GOT3 (cell line): ENCODE measurements around the gene NRARP.

Experiments
- DNase-seq: peaks from one replicate; lab custom pipeline; 2025; ENCODE audit warnings: mixed read lengths; lab: John Stamatoyannopoulos, UW

NRARP gene

DNA sequence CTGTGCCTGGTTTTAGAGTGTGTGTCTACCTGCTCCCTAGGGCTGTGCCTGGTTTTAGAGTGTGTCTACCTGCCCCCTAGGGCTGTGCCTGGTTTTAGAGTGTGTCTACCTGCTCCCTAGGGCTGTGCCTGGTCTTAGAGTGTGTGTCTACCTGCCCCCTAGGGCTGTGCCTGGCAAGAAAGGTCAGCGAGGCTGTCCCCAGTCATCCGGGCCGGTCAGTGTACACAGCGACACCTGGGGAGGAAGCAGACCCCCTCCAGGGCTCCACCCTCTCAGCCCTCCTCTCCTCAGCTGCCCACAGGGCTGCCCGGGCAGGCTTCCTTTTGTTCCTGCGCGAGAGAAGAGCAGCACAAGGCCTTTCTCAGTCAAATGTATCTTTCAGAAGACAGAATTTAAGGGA lies 4.1 kb downstream of the NRARP start:
- DNase-seq = no peak

DNA sequence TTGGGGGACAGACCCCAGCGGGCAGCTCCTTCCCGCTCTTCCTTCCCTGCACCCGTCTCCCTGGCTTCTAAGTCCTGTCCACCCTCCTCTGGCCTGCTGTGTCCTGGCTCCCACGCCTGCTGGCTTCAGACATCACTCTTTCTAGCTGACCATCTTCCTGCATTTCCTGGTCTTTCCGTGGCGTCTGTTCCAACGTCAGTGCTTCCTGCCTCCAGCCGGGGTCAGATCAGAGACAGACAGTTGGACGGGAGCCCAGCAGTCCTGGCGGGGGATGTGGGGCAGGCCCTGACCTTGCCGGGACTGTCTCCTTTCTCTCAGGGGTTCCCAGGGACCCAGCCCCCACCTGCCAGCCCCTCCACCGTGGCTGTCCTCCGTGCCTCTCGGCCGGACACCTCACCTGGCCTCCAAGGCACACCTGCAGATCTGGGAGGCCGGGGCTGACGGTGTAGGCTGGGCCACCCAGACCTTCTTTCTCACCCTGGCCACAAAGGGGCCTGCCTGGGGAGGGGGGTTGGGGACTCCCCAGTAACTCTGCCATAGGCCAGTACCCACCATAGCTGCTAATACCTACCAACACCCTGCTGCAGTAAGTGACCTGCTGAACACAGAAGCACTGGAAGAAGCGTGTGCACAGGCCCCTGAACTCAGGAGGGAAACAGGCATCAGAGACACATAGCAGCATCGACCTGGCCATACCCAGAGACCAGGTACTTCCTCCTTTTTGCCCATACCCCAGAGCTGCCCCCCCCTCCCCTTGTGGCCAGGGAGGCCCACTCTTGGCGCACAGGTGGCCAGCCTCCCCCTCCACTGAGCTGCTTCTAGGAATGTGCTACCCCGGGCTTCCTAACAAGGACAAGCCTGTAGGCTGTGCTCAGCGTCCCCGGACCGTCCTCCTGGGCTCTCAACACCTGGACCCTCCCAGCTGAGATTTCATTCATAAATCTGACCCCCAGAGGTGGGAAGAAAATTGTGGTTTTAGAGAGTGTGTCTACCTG lies 5.1 kb downstream of the NRARP start:
- no peak for DNase-seq

GRCh38 chr9:137295849-137296669 lies 6.0 kb downstream of the NRARP start:
- DNase-seq = no peak

DNA sequence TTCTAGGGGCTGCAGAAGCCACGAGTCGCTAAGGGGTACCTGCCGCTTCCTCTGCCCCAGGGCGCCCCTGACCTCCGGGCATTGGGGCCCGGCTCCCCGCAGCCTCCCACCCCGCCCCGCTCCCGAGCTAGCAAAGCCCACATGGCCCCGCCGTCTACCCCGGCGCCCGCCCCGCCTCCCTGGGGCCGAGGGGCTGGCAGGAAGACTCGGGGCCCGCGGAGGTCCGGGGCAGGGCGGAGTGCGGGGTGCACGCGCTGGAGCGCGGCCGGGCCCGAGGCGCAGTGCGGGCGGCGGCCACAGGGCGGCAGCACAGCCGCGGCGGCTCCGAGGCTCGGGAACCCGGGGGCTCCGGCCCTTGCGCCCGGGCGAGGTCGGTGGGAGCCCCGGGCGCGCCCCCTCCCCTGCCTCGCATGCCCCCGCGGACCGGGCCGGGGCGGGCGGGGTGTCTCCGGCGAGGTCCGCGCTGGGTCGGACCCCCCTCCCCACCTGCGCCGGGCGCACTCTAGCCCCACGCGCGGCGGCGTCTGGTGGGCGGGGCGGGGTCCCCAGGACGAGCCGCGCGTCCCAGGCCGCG lies 6.7 kb downstream of the NRARP start:
- no peak for DNase-seq

- no peak for DNase-seq
Observed at GRCh38 chr9:137294681-137295237, 7.3 kb downstream of the NRARP start.

- no peak for DNase-seq
Observed at GRCh38 chr9:137294091-137294680, 7.9 kb downstream of the NRARP start.

- DNase-seq = no peak
Observed at GRCh38 chr9:137293482-137294090, 8.5 kb downstream of the NRARP start.

- DNase-seq = no peak
Observed at GRCh38 chr9:137293094-137293481, 9.0 kb downstream of the NRARP start.

DNA sequence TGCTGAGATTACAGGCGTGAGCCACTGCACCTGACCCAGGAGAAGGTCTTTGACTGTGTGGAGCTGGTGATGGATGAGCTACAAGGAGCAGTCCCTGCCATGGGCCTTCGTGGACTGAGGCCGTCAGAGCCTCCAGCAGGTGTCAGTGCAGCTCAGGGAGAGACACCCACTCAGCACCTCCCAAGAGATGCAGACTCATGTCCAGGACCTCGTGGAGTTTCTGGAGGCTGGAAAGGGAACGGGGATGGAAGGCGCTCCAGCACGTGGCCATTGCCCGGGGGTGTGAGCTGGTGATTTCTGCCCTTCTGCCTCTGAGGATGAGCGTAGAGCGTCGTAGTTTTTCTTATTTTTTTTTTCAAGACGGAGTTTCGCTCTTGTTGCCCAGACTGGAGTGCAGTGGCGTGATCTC lies 15.1 kb downstream of the NRARP start:
- DNase-seq = no peak

DNA sequence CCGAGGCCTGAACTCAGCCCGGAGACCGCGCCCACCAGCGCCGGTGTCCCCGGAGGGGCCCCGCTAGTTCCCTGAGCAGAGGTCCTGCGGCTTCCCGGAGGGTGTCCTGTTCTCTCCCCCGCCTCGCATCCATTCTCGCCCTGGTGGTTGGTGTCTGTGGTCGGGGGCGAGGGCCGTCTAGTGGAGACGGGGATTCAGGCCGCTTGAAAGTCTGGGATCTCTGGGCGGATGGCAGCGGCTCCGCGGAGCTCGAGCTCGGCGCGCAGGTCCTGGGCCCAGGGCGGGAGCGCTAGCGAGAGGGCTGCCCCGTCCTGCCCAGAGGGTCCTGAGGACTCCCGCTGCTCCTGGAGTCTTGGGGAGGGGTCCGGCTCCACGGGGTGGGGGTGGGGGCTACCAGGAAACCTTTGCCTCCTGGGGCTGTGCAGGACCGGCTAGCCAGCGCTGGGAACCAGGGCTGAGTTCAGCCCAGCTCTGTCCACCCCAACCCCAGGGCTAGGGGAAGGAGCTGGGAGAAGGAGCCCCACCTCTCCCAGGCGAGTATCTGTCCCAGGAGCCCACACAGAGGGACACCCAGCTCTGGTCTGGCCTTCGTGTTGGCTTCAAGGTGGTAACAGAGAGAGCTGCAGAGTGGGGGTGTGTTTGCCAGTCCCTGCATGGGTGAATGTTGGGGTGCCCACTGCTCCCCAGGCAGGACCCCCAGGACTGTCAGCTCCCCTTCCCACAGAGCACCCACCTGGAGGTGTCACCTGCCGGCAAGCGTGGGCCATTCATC lies 20.5 kb downstream of the NRARP start:
- no peak for DNase-seq

GRCh38 chr9:137280474-137281344 lies 21.4 kb downstream of the NRARP start:
- DNase-seq = no peak

DNA sequence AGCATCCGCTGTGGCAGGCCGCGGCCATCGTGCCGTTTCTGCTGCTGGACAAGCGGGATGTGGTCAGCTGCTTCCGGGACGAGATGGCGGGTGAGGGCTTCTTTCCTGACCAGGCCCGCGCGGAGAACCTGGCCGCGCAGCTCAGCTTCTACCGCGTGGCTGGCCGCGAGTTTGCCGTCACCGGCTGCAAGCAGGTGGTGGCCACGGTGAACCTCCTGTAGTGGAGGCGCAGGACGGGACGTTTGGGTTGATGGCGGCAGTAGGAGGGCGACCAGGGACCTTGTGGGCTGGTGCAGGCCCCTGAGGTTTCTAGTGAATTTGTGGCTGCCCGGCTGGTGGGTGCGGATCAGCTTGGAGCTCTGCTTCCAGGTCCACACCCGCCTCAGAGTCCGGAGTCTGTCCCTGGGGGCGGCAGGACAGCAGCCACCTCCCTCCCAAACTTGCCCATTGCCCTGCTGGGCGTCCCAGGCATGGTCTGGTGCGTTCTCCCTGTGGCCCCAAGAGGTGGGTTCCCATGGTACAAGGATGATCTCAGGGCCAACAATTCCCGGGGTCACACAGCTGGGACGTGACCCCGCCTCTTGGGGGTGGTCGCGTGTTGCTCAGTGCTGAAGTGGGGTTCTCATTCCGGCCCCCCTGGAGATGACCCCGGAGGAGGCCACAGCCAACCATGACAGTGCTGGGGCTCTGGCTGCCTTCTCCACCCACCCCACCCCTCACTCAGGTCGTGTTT lies 22.2 kb downstream of the NRARP start:
- DNase-seq = no peak

DNA sequence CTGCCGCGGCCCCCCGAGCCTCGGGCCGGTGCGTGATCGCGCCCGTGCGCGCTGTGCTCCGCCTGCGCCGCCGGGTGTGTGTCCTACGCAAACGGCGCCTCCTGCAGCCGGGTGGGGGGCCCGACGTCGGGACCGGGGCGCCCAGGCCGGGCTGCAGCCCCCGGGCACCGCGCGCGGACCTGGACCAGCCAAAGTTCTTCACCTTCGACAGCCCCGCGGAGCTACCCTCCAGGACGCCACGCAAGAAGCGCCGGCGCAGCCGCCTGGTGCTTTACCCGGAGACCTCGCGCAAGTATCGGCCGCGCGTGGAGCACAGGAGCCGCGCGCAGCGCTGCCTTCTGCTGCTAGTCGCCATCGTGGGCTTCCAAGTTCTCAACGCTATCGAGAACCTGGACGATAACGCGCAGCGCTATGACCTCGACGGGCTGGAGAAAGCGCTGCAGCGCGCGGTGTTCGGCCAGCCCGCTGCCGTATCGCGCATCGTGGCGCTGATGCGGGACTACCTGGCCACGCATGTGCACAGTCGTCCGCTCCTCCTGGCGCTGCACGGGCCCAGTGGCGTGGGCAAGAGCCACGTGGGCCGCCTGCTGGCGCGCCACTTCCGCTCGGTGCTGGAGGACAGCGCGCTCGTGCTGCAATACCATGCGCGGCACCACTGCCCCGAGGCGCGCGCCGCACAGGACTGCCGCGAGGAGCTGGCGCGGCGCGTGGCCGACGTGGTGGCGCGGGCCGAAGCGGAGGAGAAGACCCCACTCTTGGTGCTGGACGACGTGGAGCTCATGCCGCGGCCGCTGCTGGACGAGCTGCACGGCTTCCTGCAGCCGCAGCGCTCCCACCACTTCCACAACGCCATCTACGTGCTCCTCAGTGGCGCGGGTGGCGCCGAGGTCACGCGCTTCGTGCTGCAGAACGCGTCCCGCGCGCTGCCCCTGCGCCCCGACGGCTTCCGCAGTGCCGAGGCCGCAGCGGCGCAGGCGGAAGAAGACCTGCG lies 23.1 kb downstream of the NRARP start:
- no peak for DNase-seq

GRCh38 chr9:137278061-137278701 lies 23.9 kb downstream of the NRARP start:
- no peak for DNase-seq

- no peak for DNase-seq
Observed at GRCh38 chr9:137277329-137278041, 24.6 kb downstream of the NRARP start, which contains the start of gene TOR4A. Gene TOR4A, plus strand, starts transcription at chr9:137277726. Its CDS starts 964 bp downstream, at chr9:137278690.
